CD4-positive, alpha-beta T cell treated with Interleukin-4 for 1 hour (primary cell): ENCODE data around the gene SART1.

Experiments
- DNase-seq, 2 donors: peaks; one replicate each; pipeline ENCODE4 v3.0.0-alpha.2; 2020 to 2022

SART1 gene, protein sequence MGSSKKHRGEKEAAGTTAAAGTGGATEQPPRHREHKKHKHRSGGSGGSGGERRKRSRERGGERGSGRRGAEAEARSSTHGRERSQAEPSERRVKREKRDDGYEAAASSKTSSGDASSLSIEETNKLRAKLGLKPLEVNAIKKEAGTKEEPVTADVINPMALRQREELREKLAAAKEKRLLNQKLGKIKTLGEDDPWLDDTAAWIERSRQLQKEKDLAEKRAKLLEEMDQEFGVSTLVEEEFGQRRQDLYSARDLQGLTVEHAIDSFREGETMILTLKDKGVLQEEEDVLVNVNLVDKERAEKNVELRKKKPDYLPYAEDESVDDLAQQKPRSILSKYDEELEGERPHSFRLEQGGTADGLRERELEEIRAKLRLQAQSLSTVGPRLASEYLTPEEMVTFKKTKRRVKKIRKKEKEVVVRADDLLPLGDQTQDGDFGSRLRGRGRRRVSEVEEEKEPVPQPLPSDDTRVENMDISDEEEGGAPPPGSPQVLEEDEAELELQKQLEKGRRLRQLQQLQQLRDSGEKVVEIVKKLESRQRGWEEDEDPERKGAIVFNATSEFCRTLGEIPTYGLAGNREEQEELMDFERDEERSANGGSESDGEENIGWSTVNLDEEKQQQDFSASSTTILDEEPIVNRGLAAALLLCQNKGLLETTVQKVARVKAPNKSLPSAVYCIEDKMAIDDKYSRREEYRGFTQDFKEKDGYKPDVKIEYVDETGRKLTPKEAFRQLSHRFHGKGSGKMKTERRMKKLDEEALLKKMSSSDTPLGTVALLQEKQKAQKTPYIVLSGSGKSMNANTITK

DNA sequence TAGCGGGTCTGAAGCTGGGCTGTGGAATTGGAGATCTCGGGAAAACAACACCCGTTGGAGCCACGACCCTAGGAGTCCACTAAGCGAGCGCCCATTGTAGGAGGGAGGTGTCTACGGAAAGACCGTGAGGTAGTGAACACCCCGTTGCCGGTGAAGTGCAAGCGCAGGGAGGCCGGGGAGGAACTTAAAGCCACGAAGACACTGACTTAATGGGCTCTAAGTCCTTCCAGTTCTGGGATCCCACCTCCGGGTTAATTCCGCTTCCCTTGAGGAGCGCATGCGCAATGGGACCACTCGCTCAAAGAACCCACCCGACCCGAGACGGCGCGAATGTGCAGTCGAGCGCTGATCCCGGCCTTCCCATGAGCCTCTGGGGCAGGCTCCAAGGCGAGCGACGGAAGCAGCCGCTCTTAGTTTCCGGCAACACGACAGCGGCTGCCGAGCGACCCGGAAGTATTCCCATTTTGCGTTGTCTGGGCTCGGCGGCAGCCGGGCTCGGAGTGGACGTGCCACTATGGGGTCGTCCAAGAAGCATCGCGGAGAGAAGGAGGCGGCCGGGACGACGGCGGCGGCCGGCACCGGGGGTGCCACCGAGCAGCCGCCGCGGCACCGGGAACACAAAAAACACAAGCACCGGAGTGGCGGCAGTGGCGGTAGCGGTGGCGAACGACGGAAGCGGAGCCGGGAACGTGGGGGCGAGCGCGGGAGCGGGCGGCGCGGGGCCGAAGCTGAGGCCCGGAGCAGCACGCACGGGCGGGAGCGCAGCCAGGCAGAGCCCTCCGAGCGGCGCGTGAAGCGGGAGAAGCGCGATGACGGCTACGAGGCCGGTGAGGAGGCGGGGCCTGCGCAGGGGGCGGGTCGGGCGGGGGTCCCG lies at the start of gene SART1:
SART1 (plus strand) TSS at position 468 of the 874 bp plus-strand sequence; CDS start at position 515, 47 bp downstream.
- DNase-seq, result peak; percentile 97 to 98

DNA sequence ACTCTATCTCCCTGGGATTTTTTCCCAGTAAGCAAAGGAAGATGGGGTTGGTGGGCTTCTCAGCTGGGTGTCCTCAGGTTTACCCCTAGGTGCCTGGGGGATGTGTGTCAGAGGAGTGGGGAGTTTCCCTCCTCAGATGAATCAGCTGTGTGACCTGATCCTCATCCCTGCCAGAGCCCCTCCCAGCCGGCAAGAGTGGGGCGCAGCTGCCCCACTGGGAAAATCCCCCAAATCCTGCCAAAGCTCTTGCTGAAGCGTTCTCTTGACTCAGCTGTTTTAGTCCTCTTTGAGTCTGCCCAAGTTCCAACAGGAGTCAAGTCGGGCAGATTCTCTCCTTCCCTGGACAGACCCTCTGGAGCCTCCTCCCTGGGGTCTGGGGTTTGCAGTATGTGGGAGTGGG lies 48.7 kb upstream of the SART1 start:
- no peak for DNase-seq

DNA sequence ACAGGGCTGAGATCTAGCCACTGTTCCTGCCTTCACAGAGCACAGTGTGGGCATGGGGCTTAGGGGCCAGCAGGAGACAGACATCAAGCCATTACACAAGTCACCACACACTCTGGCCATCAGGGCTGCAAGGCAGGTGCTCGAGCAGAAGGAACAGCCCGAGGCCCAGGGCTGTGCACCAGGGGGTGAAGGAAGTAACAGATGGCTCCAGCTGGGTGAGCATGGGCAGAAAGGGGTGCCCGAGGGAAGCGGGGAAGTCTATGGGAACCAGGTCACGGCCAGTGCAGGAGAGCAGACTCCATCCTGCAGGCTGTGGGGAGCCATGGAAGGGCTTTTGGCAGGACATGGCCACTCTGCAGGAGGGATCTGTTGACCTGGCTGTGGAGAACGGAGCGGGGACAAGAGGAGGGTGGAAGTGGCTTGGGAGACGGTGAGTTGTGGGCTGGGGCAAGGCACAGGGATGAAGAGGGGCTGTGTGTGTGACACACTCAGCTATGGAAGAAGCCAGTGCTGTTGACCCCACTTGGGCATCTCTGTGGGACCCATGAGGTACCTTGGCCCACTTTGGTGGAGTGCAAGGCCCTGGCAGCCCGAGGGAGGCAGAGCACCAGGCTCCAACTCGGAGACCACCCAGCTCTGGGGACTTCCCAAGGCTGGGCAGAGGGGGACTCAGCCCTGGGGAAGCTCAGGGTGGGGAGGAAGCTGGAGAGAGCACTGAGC lies 46.3 kb upstream of the SART1 start:
- DNase-seq, result no peak

DNA sequence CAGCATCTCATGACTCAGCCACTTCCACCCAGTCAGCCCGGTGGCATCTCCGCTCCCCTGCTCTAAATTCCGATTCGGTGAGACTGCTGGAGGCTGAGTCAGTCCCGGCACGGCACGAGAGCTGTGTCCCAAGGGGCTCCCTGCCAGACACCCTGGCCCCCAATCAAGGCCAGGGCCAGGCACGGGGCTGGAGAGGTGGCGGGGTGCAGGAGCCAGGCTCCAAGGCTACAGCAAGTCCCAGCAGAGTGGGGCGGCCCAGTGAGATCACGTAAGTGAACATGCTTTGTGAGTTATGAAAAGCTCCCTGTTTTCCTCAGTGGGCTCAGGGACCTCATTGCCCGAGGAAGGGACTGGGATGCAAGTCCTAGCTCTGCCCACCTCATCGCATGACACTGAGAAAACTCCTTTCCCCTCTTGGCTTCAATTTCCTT lies 45.7 kb upstream of the SART1 start:
- DNase-seq, result peak in 1 of 2 donors; percentile 52

DNA sequence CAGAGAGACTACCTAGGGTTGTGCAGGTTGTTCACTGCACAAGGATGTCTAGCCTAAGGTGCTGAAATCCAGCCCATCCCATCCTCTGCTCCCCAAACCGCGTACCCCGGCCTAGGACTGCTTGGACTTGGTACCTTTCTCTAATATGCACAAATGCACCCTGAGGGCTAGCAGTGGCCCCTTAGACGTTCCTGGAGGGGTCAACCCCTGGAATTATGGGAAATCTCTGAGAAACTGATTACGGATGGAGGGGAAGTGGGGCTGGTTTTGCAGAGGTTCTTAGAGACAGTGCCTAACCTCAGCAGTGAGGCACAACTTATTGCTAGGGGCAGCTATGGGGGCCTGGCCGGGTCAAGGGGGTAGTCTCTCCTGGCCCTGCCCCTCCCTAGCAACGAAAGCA lies 45.1 kb upstream of the SART1 start:
- no peak for DNase-seq

DNA sequence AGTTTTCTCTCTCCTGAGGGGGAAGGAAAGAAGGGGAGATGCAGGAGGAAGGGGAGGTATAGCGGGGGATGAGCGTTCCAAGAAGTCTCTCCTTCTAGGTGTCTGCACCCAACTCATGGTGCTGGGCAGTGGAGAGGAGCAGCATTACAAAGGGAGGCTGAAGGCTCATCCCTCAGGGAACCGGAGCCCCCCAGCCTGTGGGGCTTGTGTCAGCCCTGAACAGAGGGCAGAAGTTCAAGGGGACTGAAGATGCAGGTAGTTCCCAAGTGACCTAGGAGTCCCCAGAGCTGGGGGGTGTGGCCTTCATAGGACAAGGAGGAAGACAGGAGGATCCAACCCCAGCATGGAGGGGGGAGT lies 44.5 kb upstream of the SART1 start:
- no peak for DNase-seq

DNA sequence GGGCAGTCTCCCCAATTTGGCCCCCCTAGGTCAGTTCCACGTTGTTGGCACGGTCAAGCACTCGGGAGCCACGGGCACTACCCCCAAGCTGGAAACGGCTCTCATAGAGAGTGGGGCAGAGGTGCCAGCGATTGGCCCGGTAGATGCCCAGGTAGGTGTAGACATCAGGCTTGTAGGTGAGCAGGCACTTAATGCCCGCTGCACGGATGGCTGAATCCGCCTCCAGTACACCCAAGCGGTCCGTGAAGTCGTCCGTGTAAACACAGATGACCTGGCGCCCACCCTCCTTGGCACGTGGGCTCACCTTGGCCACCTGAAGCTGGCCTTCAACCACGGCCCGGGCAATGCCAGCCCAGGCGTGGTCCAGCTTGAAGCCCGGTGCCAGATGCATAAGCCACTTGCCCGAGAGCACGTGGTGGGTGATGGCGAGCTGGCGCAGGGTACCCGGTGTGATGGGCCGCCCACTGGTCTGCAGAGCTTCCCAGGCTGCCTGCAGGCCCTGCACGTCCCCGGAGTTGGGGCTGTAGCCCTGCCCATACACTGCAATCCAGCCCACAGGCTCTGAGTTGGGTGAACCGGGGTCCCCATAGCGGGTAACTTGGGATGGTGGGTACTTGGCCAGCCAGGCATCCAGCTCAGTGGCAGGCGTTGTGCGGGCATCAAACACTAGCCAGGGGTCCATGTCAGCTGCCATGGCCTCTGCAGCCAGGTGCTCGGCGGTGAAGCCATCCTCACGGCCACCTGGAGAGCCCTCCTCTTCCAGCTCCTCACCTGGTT lies 43.9 kb upstream of the SART1 start:
- DNase-seq, result no peak

DNA sequence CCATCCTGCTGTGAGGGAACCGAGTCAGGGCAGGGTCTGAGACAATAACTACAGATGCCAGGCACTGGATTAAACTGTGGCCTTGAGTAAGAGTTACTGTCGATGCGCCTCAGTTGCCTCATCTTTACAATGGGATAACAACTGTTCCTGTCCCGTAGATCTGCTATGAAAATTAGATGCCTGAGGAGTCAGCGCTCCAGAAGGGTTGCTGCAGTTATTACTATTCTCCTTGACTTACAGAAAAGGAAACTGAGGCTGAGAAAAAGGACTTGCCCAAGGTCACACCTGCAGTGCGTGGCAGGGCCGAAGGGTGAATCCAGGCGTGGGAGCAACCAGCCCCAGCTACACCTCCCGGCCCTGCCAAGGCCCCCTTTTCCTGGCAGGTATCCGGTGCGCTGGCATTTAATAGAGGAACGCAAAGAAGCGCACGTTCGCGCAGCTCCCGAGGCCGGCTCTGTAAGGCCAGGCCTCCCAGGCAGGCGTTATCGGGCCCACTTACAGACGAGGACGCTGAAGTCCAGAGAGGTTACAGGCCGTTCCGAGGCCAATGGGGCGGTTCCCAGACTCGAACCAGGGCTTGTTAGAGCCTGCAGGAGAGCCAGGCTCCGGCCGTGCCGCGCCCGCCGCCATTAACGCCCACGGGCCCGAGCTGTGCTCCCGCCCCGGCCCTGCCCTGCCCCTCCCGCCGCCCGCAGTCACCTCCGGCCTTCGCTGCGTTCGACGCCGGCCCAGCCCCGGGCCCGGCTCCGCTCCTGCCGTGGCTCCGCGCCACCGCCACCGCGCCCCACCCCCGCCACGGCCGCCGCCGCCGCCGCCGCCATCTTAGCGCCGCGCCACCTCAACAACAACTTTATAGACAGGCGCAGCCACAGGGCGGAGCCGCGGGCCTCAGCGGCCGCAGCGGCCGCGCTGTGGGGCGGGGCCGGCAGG lies 43.1 kb upstream of the SART1 start, which contains the start of gene C11orf68:
C11orf68 (minus strand) TSS at position 852 of the 930 bp plus-strand sequence; CDS start at position 821, 31 bp downstream.
- DNase-seq, result no peak

DNA sequence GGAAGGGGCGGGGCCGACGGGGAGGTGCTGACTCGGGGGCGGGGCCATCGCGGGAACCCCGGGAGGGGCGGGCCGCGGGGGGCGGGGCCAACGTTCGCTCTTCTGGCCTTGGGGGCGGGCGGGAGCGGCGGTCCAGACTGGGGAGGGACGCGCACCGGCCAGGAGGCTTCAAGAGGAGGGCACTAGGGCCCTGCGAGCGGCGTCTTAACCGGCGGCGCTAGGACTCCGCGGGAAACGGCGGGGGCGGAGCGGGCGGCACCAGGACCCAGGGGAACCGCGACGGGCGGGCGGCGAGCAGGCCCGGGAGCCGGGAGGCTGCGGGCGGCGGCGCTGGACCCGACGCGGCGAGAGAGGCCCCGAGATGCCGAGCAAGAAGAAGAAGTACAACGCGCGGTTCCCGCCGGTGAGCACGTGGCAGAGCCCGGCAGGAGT lies 42.4 kb upstream of the SART1 start, which contains the start of gene DRAP1:
DRAP1 (plus strand) TSS at position 286 of the 432 bp plus-strand sequence; CDS start at position 362, 76 bp downstream.
- peak; percentile 99 for DNase-seq

DNA sequence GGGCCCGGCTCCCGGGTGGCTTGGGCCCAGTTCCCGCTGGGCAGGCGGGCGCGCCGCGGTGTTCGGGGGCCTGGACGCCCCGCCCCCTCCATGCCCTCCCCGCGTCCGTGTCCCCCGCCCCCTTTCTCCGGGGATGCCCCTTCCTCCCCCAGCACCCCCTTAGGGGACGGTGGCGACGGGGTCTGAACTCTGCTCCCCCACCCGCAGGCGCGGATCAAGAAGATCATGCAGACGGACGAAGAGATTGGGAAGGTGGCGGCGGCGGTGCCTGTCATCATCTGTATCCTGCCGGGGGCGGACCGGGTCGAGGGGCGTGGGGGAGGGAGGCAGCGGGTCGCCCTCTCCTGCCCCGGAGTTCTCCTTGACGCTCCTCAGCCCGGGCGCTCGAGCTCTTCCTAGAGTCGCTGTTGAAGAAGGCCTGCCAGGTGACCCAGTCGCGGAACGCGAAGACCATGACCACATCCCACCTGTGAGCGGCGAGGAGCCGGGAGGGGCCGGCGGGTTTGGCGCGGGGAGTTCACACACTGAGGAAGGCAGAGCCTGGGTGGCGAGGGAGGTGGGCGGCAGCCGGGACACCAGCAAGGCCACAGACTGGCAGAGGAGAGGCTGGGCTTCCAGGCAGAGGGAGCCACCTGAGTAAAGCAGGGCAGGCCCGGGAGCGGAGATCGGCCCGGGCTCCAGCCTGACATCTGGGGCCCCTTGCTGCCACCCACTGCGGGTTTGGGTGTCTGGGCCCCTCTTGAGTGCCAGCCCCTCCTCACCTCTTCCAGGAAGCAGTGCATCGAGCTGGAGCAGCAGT lies 41.8 kb upstream of the SART1 start:
- peak; percentile 49 to 73 for DNase-seq

DNA sequence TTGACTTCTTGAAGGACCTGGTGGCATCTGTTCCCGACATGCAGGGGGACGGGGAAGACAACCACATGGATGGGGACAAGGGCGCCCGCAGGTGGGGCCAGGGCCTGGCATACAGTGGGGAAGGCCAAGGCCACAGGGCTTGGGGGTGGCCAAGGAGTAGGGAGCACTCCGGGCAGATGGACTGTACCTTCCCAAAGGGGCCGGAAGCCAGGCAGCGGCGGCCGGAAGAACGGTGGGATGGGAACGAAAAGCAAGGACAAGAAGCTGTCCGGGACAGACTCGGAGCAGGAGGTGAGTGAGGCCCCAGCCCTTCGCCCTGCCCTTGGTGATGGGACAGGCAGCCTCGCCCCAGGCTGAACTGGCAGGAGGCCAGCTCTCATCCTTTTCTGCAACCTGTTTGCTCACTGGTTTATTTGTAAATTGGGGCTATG lies 41.1 kb upstream of the SART1 start:
- no peak for DNase-seq

DNA sequence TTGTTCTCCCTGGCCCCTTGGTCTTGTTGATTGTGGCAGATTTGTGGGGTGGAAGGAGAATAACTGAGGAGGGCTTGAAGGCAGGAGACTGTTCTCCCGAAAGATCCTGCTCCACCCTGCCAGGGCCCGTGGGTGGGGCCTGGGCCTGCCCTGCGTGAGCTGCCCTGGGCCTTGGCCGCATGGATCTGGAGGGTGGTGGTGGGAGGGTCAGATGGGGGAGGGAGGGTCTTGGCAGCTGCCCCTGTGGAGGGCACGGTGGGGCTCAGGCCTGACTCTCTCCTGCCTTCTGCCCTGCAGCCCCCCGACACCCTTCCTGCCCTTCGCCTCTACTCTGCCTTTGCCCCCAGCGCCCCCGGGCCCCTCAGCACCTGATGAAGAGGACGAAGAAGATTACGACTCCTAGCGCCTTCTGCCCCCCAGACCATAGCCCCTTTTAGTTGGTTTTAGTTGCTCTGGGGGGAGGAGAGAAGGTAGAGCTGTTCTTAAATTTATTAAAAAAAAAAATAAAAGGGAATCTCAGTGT lies 40.4 kb upstream of the SART1 start:
- DNase-seq, result no peak

DNA sequence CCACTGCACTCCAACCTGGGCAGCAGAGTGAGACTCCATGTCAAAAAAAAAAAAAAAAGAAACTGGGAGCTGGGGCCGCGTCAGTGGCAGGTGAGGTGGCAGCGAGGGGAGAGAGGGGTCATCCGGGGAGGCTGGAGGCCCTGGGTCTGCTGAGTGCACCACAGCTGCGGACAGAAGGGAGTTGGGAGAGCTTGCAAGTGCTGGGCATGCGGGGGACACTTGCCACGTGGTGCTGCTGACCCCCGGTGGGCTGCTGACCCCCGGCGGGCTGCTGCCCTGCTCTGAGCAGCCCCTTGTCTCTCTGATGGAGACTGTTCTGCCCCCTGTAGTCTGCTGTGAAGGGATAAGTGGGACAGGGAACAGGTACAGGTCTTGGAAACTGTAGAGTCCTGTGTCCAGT lies 39.7 kb upstream of the SART1 start:
- DNase-seq, result no peak

DNA sequence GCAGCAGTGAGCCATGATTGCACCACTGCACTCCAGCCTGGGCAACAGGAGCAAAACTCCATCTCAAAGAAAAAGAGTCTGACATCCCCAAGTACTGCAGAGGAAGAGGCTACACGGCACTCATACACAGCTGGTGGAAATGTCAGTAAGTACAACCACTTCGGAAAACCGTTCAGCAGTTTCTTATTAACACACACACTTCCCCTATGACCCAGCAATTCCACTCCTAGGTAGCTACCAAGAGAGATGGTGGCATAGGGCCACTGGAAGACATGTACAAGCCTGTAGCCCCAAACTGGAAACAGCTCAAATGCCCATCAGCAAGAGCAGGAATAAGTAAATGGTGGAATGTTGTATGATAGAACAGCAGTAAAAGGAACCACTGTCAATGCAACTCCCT lies 39.0 kb upstream of the SART1 start:
- DNase-seq, result no peak

DNA sequence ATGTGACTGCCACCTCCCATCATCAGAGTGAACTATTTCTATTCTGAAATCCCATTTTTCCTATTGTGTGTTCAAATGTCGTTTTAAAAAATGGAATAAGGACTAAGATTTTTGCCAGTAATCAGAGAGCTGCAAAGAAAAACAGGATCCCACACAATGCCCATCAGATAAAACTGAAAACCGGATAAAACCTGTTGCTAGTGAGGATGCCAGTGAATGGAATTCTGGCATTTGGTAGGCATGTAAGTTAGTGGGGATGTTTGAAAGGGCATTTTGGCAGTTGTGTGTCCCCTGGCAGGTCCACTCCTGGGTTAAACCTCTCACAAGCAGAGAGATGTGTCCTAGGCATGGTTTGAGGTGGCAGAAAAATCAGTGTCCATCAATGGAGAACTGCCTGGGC lies 36.1 kb upstream of the SART1 start:
- DNase-seq, result no peak

DNA sequence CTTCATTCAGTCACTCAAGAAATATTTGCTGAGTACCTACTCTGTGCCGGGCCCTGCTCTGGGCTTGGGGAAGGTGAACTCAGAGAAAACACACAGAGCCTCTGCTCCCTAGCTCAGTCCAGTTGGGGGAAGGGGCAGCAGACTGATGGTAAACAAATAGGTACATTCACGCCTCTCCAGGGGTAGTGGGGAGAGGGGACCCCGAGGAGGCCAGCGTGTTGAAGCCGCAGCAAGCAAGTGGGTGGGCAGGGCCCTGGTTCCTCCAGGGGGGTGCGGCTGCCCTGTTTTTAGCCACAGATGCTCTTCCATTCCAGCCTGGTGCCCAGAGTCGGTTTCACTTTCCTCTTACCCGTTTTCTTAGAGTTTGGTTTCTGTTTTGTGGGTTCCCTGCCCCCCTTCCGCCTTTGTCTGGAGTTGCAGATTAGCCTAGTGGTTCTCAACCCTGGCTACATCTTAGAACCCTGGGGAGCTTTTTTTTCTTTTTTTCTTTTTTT lies 33.6 kb upstream of the SART1 start:
- peak; percentile 84 to 89 for DNase-seq

DNA sequence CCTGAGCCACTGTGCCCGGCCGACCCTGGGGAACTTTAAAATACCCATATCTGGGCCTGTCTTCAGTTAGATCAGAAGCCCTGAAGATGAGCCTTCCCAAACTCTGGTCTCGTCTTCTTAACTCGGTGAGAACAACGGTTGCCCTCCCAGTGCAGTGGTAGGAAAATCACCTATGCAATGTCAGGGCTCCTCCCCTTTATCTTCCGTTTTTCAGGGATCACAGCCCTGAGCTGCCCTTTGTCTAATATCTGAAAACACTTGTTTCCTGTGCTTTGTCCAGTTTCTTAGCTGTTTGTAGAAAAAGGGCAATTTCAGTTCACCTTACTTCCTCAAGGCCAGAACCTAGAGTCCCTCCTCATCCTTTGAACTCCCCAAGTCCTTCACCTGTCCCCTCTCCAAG lies 32.9 kb upstream of the SART1 start:
- no peak for DNase-seq

DNA sequence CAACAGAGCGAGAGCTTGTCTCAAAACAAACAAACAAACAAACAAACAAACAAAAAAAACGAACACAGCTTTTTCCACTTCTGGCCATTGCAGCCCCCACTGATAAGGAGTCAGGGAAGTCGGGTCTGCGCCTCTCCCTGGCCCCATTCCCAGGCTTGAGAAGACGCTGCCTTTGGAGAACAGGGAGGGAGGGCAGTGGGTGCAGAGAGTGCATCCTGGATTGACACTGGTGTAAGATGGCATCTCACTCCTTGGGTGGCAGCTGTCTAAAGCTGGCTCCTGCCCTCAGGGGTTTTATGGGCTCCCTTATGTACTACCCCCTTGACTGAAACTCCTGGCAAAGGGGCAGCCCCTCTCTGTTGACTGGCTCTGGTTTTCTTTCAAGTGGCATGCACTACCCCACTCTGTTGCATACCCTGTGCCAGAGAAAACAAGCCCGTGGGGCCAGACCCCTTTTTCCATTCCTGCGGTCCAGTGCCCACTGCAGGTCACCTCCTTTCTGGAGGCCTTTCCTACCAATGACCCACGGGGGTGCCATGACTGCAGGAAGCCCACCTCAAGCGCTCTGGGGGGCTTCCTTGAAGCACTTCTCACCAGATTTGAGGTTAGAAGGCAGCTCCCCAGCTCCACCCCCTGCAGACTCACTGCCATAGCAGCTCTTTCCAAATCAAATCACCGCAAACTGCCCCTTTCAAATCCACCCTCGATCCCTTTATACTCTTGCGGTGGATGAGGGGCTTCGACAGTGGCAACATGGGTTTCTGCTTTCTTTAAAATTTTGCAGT lies 29.6 kb upstream of the SART1 start:
- no peak for DNase-seq
